Epithelial cell of esophagus (primary cell): ENCODE measurements around the gene STAB2.

ENCODE experiments used
- DNase-seq: peaks from one replicate; pipeline ENCODE4 v3.0.0; 2010; ENCODE audit warnings: low read depth
- H3K4me3 ChIP-seq: 2 replicates; pipeline ENCODE4 v1.5.1; 2011; ENCODE audit warnings: mild to moderate bottlenecking, low read length, control low read depth
- CTCF ChIP-seq: IDR thresholded peaks from 2 replicates; pipeline ENCODE4 v1.5.1; 2011; ENCODE audit warnings: low read depth, mild to moderate bottlenecking, low read length, control low read depth, inconsistent platforms; ENCODE audit not compliant: insufficient read depth; ENCODE audit errors: missing control alignments

The STAB2 gene

GRCh38 chr12:103672401-103673119, 85.5 kb downstream of the STAB2 start:
- DNase-seq = no peak
- no peak overlapping the region for H3K4me3 ChIP-seq
- TF ChIP-seq CTCF = no peak

DNA sequence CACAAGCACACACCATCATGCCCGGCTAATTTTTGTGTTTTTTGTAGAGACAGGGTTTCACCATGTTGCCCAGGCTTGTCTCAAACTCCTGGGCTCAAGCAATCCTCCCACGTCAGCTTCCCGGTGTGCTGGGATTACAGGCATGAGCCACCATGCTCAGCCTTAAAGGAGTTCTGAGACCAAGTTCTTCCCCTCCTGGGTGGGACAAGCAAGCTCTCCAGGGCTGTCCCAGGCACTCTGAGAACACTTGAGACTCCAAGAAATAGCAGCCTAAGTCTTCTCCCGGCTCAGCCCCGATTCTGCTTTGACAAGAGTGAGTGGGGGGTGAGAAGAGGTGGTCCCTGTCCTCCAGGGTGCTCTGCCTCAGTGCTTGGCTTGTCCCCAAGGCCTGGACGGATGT, 86.4 kb downstream of the STAB2 start:
- DNase-seq = no peak
- H3K4me3 ChIP-seq = no peak overlapping the region
- no peak for TF ChIP-seq CTCF

- no peak for DNase-seq
- no peak overlapping the region for H3K4me3 ChIP-seq
- TF ChIP-seq CTCF = no peak
Measured at GRCh38 chr12:103673891-103674375, 86.9 kb downstream of the STAB2 start.

DNA sequence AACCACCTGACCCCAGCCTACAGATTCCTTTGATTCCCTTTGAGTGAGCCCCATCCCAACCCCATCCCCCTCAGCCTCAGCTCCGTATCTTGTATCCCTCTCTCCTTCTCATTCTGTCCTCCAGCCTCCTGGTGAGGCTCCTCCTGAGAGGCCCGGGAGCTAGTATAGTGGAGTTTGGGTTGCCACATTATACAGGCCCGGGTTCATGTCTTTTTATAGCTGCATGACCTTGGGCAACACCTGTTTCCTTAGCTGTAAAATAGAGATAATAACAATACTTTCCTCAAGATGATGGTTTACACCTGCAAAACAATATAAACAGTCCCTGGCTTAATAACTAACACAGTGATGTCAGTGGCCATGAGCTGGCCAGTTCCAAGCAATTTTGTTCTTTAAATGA, 89.8 kb downstream of the STAB2 start:
- no peak for TF ChIP-seq CTCF
- no peak overlapping the region for H3K4me3 ChIP-seq
- no peak for DNase-seq

- TF ChIP-seq CTCF = no peak
- no peak overlapping the region for H3K4me3 ChIP-seq
- DNase-seq = peak; percentile 6
Measured at GRCh38 chr12:103677341-103677740, 90.3 kb downstream of the STAB2 start.

- DNase-seq = no peak
- no peak overlapping the region for H3K4me3 ChIP-seq
- TF ChIP-seq CTCF = no peak
Measured at GRCh38 chr12:103677905-103678304, 90.8 kb downstream of the STAB2 start.

GRCh38 chr12:103679421-103680170, 92.5 kb downstream of the STAB2 start:
- DNase-seq = no peak
- no peak overlapping the region for H3K4me3 ChIP-seq
- no peak for TF ChIP-seq CTCF
